ENCODE results near the gene ERMARD.
A peak's percentile ranks its signal among the peaks of the same experiment; 100 is the strongest.

The ERMARD gene

GRCh38 chr6:169783971-169784820 is 32.8 kb downstream of the ERMARD start:
- ATAC-seq: no peak

DNA sequence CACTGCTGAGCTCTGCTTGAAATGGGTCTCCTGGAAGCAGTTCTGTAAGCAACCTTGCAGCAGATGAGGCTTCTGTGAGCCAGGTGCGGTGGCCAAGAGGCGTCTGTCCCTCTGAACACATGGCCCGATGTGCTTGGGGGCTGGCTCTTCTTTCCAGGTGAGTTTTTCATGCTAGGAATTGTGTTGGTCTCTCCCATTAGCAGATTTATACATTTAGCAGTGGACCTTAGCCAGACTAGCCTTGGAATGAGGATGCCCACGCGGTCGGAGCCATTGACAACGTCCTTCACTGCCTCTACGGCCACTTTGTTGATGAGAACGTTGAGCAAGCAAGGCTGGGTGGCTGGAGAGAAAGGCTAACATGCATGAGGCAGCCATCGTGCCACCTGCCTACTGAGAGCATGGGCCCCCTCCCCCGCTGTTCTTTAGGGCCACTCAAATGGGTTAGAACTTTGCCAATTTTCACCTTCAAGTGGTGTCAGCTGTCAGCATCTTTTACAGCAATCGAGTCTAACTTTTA is 33.5 kb downstream of the ERMARD start:
- ATAC-seq: no peak

- ATAC-seq: no peak
These were observed 34.1 kb downstream of the ERMARD start for GRCh38 chr6:169785566-169785965.

GRCh38 chr6:169786349-169786748 is 34.9 kb downstream of the ERMARD start:
- no peak for ATAC-seq

GRCh38 chr6:169787797-169788196 is 36.4 kb downstream of the ERMARD start:
- ATAC-seq: no peak

GRCh38 chr6:169788809-169789145 is 37.4 kb downstream of the ERMARD start:
- ATAC-seq: no peak

DNA sequence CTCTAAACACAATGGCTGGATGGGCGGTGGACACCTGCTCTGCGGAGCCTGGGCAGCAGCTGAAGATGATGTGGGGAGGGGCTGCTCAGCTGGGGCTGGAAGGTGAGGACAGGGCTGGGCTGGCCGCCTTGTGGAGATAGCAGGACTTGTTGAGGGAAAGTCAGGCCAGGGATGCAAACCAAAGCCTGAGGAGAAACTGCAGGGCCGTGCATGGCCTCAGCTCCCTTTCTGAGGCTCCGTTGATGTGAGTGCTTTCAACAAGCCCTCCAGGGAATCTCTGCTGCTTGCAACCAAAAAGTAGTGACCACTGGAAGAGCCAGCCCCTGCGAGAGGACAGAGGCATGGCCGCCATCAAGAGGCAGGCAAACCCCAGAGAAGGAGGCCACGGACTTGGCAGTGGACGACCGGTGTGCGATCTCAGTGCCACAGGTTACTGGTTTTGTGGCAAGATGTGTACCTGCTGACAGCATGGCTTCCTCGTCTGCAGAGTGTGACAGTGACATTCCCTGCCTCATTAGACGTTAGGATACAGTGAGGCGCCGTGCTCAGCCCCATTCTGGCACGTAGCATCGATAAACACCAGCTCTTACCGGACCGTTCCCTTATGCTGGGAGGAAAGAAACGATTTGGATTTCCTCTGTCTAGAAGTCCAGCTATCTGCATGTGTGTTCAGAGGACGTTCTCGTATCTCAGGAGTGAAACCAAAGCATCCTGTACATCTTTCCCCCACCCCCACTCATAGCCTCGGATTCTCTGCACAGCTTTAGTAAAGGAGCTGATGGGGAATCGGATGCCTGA is 37.9 kb downstream of the ERMARD start:
- ATAC-seq: no peak

- ATAC-seq: peak; percentile 94
These were observed 38.8 kb downstream of the ERMARD start for GRCh38 chr6:169789944-169790927.

DNA sequence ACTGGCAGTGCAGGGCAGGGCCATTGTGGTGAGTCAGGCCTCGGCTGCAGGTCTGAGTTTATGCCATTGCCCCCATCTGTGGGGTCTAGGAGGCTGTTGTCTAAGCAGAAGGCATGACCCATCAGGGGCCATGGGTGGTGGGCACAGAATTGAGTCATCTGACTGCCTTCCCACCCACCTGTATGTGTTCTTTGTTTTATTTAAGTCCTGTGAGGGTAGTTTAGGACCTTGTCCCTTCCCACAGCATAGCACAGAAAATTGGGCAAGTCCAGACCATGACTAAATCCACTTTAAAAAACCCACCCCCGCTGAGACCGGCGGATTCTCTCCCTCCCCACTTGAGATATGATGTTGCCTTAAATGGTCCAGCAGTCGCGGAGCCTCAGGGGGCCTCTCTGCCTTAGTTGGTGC is 40.3 kb downstream of the ERMARD start:
- no peak for ATAC-seq

DNA sequence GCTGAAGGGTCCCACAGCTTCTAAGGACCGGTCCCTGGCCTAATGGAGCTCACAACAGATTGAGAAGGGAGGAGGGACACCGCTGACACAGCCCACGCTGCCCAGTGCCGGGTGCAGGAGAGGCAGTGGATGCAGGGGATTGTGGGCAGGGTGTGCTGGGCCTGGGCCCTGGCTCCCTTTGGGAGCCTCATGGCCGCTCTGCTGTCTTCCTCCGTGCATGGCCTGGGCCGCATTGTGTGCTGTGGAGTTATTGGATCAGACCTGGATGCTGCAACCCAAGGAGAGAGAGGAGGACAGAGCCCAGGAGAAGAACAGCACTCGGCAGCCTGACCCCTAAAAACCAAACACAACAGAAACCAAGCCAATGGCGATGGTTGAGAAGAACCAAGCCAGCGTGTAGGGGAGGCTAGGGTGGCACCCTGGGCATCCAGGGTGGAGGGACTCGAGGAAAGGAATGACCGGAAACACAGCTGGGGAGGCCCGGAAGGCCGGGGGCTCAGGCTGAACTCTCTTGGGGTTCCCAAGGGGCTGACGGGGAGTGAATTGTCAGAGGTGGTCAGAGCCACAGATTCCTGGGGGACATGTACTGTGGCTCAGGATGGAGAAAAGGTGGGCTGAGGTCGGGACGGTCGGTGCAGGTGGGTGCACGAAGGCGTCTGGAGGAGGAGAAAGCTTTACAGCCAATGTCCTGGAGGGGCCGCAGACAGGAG is 41.0 kb downstream of the ERMARD start:
- no peak for ATAC-seq

DNA sequence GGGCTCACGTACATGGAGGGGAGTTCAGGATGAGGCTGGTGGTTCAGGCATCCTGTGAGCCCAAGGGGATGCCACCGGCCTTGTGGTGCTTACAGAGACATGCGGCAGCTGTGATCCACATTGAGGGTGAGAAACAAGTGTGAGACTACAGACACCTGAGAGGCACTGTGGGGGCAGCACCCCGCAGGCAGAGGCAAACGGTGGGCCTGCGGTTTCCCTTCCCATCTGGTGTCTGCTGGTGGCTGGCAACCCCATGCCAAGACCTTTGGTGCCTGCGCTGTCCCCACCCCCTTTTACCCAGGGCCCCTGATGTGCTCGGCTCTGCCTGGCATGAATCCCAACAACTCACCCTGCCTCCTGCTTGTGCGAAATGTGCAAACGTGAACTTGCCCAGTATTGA is 42.0 kb downstream of the ERMARD start:
- no peak for ATAC-seq

DNA sequence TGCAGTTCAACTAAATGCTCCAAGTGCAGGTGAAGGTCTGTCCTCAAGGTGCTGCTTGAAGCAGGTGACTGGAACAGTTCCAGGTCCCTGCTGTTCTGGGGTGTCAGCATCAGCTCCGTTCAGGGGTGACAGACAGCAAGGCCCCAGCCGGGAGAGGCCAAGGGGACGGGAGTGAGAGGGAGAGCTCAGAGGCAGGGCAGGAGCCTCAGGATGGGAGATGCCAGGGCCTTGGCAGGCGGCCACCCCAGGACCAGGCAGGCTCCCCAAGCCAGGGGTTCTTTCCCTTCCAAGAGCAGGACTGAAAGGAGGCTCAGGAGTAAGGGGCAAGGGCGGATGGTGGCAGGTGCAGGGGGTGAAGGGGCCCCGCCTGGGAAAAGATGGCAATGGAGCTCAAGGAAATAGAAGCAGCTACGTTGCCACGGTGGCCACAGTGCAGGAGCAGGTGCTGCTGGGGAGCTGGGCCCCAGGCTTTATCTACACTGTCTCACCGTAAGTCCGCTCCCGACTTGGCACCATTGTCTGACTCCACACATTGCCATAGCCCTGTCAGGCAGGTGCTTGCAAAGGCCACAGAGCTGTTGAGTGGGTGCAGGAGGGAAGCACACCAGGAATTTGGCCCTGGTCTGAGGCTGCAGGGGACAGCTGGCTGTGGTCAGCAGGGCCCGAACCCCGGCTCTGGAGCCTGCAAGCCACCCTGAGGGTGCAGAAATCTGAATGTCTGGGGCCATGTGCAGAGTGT is 43.1 kb downstream of the ERMARD start:
- ATAC-seq: no peak

DNA sequence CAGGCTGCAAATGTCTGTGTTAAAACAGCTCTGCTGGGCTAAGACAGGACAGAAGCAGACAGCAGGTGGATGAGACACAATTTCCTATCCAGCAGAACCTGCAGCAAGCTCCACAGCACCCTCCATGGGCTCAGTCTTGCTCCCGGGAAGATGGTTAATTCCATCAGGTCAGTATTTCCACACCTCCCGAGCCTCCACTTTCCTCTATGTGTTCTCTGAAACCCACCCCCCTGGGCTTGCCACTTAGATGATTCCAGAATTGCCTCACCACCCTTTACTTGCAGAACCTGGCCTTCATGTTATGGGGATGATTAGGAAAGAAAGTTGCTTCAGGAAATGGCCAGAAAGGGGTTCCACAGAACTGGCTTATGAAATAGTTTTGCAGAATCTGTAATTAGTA is 43.8 kb downstream of the ERMARD start:
- ATAC-seq: no peak

DNA sequence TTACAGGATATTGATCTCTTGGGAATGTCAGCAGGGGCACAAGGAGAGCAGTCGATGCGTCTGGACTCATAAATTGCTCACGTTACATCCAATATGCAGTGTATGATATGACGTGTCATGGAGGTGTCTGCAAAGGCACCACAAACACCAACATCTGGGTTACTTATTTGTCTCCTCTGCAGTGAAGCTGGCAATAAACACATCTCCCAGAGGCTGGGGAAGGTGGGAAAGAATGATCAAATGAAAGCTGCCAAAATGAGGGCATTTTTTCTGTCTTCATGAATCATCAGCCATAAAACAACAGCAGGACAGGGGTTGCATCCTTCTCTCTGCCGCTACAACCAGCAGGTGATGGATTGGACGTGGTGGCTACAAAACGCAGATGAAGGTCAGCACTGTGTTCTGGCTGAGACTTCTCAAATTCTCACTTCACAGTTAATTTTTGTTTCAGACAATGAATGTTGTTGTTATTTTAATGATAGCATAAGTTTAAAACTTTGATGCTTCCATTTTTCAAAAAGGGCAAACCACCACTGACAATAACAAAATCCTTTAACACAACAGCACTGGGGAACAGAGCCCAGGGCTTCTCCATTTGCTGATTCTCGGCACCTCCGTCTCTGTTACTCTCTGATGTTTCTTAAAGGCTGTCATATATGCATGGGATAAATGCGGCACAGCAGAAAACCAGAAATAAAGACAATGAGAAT is 47.5 kb downstream of the ERMARD start:
- ATAC-seq: no peak

DNA sequence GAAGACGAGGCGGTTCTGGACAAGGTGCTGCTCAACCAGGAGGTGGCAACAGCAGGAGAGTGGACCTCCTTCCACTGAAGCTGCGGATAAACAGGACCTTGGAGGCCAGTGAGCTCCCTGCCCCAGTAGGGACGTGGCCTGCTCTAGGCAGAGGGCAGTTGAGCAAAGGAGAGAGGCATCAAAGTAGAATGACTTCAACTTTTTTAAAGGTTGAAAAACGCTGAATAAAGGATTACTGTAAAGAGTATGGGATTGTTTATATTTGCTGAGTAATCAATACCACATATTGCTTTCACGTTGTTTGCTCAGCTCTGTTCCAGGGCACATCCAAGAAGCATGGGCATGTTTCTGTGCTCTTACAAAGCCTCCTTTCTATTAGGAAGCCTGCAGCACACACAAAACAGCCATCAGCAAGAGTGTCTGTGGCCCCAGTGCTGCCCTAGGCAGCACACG is 48.1 kb downstream of the ERMARD start:
- no peak for ATAC-seq

GRCh38 chr6:169800116-169800667 is 48.8 kb downstream of the ERMARD start:
- no peak for ATAC-seq

GRCh38 chr6:169800668-169801395 is 49.4 kb downstream of the ERMARD start:
- ATAC-seq: no peak

DNA sequence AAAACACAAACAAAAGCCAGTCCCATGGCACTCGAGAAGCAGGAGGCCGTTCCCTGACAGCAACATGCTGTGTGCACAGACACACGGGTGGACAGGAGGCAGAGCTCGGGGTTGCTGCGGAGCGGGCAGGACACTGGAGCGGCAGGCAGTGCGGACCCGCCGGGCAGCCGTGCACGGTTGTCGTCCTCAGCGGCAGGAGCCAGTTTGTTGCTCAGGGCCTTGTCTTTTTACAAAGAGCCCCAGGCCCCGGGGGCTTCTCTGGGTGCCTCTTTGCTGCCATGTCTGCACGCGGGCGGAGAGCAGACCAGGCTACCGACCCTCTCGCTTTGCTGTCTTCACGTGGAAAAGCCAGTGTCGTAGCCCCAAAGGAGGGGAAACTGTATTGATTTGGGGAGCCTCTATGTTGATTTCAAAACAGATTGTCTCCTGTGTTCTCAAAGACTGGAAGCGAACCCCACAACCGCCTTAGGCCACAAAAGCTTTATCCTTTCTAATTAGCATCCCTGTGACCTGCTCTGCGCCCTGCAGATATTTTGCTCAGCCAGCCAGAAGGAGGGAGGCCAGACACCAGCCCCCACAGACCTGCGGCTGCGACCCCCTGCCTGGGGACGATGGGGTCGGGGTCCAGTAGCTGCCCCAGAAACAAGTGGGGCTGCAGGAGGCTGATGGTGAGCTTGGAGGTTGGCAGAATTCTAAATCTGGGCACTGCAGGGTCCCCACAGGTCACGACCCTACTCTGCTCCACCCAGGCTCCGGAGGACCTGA is 50.2 kb downstream of the ERMARD start:
- ATAC-seq: no peak

GRCh38 chr6:169802790-169803189 is 51.4 kb downstream of the ERMARD start:
- no peak for ATAC-seq
